SHP77 treated with DMSO at 0.1 percent for 48 hours (cell line): ENCODE measurements around the gene FABP1.

ENCODE experiments used
- DNase-seq: peaks from one replicate; lab custom pipeline; 2025; lab: John Stamatoyannopoulos, UW

The FABP1 gene

DNA sequence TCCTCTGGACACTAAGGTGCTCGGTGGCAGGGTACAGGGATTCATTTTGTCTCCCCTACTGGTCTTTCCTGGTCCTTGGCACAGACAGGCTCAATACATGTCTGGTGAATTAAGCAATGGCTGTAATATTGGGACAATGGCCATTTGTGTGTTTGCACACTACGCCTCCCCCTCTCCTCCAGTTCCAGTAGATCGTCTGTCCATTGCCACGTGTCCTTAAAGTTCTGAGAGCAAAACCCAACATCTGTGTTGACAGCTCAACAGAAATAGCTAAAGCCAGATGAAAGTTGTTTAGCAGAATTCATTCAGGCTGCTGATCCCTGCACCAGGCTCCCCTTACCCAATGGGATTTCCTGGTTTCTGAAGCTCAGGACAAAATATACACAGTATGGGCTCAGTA, 9.0 kb upstream of the FABP1 start:
- no peak for DNase-seq

DNA sequence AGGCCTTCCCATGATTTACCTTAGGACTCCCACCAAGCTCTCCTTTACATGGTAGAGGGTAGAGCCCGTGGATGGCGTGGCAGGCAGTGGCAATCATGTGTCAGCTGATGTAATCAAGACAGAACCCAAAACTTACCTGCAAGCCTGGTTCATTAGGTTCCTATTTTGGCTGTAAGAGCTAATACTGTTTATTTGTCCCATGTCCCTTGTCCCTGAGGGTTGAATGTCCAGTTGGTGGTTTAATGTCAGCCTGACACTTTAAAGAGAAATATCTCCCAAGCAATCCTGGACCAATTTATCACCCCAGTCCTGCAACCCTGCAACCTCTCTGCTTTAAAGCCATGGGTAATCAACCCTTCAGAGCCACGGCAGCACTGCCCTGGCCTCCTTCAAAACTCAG, 6.0 kb upstream of the FABP1 start:
- DNase-seq, result no peak

DNA sequence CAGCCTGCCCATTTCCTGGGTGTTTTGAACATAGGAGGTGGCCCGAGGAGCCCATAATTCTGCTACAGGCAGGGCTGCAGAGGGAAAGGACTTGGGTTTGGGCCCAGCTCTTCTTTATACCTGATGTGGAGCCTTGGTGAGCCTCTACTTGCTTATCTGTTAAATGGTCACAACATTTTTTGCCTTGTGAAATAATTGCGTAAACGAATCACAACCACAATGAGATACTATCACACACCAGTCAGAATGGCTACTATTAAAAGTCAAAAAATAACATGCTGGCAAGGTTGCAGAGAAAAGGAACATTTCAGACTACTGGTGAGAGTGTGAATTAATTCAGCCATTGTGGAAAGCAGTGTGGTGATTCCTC, 4.1 kb upstream of the FABP1 start:
- DNase-seq, result no peak

DNA sequence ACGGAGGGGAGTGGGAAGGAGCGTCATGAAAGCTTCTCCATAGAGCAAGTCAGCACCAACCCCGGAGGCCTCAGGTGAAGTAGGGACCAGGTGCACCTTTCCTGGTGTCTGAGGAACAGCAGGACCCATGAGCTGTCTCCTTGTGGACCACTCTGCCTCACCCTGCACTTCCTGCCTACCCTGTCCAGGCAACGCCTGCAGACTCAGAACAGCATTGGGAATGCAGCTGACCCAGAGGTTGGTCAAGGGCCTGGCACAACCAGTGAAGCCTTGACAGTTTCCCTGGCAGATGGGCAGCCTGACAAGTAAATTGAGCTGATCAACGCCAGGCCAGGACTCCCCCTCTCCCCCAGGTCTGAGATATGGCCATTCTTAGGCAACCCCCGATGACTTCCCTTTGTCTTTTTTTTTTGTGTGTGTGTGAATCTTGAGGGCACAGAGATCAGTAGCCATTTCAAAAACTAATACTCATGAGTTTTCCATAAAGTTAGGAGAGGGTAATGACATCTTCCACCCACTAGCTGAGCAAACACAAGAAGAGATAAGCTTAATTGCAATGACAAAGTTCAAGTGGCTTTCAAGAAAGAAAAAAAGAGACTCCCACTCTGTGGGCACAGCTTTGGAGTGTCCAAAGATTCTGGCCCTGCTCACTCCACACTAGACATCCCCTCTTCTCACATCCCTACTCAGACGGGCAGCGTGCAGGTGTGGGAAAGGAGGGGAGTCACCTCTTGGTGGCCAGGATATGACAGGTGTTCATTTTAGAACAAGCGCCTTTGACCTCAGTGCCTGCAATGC, 3.5 kb upstream of the FABP1 start:
- DNase-seq, result no peak

DNA sequence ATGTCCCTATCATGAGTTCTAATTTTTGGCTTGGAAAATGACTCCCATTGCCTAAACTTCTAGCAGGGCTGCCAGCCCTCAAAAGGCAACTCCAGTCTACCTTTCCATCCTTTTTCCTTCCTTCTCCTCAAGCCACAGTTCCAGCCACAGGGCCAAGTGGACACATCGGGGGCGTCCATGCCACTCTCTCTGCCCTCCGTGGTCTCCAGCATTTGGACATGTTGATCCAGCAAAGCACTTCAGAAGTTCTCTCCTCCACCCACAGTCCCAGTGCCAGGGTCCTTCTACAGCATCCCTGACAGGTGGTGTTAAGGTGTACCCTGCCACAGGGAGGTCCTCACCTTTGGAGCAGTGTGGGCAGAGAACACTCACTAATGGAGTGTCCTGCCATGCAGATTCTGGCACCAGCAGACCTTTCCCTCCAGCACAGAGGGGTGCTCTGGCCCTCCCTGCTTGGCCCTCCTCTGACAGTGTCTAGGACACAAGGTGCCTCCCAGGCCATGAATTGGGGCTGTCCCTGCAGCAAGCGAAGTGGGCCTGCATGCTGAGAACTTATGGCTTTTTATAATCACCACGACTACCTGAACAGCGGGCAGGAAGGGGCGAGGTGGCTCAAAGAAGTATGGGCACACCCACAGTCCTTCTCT, 1.6 kb upstream of the FABP1 start:
- no peak for DNase-seq

DNA sequence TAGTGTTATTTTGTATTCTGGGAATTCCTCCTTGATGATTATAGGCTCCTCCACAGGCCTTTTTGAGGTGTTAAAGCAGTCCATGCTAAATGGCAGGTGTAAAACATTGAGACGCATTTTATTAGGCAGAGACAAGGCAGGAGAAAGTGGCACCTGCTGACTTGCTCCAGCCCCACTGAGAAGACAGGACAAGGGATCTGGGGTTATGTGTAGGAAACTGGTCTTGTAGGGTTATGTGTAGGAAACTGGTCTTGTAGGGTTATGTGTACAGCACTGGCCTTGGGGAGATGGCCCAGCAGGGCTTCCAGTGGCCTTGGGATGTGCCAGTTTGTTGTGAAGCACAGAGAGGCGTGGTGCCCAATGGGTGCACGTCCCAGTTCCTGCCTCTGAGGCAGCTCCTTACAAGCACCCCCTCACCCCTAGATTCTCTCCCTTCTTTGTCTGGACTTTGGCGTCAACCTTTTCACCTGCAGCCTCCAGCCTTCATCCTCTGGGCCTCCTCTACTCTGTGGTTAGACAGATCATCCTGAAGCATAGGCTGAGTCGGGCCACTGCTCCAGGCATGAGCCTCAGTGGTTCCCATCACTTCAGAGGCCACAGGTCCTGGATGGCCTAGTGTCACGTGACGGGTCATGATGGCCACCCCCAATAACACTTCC, 921 bp upstream of the FABP1 start:
- DNase-seq, result no peak

DNA sequence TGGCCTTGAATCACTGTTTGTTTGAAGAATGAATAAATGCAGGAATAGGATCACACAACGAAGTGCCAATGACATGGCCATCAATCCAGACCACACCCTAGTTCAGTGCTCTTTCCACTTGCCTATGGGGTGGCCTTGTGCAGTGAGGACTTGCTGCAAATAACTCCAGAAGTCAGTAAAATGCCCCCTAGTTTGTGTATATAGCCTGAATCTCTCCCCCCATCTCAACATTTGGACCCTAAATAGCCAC, 299 bp downstream of the FABP1 start:
- no peak for DNase-seq

DNA sequence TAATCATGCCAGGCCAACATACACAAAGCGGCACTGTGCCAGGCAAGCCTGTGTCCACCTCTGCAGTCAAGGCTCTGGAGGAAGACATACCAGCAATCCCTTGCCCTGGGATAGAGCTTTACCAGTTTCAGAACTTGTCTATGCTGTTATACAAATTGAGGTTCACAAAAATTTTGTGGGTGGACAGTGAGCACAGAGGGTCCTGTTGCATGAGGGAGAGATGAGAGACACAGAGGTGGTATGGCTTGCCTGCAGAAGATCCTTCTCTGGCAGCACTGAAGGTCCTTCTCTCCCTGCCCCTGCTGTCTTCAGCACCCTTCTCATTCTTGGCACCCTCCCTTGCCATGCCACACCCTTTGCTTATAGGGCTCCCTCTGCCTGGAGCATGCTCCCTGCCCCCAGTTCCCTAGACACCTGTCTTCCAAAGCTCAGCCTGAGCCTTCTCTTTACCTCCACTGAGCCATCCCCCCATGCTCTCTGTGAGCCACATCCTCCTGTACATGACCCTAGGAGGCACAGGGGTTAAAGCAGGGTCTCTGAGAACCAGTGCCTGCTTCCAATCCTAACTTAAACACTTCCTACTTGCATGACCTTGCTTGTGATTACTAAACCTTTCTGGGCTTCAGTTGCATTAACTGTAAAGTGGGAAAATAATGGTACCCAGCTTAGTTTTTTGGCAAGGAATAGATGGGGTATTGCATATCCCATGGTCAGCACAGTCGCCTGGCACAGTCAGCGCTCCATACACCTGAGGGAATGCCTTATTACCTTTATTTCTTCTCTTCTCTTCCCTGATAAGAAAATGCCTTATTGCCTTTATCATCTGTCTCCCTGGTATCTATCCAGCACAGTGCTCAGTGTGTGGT, 857 bp downstream of the FABP1 start:
- DNase-seq, result no peak

DNA sequence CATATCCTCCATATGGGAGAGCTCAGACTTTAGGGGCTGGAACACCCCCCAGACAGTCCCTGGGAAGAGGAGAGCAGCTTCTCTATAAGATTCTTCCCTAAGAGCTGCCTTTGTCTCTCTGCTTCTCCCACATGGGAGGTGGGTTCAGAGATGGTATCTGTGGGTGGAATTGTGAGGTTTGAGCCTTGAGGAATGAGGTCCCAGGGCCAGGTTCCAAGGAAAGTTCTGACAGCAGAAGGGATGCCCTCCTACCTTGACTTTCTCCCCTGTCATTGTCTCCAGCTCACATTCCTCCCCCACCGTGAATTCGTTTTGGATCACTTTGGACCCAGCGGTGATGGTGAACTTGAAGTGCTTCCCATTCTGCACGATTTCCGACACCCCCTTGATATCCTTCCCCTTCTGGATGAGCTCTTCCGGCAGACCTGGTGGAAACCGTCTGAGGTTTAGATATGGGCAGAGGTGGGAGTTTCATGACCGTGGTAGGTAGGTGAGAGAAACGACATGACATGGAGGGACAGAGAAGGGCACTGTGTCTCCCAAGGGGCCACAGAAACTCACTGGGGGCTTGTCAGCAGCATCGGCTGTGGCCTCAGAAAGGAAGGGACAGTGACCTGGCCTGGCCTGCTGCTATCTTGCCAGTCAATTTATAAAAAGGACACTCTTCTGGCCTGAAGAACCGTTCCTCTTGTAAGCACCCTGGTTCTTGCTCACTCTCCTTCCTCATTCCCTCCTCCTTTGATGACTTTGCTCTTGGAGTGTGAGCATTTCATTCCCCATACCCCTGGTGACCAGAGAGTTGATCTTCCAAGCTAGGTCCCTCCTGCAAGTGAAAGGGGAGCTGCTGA, 1.7 kb downstream of the FABP1 start:
- DNase-seq, result no peak

DNA sequence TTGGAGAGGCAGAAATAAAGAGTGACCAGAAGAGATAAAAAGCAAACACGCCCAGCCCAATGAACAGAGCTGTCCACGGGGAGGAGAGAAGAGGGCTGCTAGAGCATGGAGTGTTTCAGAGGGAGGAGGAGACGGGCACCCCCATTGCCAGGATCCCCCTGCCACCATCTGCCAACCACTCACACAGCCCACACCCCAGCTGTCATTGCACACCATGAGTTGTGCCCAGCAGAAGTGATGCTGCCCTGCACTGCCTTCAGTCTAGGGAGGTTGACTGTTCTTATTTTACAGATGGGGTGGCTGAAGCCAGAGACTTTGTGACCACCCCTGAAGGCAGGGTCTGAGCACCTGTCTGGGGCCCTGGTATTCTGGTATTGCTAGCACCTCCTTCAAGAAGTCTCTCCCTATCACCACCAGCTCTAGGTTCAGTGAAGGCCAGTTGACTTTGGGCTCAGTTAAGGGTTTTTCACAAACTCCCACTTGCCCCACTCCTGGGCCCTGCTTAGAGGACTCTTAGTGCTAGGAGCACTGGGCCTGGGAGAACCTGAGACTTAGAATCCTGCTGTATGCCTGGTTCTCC, 2.4 kb downstream of the FABP1 start:
- DNase-seq, result no peak

DNA sequence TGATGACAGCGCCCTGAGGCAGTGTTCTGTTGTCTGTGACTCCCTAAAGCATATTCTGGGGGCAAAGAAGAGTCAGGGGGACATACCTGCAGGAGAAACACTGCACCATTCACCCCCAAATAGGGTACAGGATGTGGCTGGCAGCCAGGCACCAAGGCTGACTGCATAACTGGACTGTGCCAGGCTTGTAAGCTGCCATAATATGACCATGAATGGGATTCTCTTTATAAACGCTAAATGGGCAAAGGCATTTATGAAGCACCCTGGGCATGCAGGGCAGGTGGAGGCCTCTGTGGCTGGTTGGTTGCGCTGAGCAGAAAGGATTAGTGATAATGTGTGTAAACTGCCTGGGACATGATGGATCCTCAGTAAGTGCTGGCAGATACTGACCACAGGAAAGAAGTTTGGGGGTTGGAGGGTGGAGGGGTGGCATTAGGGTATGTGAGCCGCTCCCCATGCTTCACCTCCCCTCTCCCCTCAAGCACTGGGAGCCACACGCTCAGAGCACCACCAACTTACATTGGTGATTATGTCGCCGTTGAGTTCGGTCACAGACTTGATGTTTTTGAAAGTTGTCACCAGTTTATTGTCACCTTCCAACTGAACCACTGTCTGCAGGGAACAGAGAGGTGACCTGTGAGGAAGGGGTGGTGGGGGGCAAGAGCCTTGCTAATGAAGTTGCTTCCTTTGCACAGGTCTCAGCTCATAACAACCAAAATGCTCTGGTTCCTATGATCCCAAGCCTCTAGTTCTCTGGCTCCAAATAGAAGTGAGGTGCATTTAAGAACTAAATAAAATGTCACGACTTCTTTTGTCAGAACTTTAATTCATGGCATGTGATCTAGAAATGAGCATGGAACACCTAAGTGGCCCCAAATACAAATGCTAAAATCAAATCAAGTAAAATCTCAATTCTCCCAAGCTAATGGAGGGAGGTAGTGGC, 3.6 kb downstream of the FABP1 start:
- no peak for DNase-seq

DNA sequence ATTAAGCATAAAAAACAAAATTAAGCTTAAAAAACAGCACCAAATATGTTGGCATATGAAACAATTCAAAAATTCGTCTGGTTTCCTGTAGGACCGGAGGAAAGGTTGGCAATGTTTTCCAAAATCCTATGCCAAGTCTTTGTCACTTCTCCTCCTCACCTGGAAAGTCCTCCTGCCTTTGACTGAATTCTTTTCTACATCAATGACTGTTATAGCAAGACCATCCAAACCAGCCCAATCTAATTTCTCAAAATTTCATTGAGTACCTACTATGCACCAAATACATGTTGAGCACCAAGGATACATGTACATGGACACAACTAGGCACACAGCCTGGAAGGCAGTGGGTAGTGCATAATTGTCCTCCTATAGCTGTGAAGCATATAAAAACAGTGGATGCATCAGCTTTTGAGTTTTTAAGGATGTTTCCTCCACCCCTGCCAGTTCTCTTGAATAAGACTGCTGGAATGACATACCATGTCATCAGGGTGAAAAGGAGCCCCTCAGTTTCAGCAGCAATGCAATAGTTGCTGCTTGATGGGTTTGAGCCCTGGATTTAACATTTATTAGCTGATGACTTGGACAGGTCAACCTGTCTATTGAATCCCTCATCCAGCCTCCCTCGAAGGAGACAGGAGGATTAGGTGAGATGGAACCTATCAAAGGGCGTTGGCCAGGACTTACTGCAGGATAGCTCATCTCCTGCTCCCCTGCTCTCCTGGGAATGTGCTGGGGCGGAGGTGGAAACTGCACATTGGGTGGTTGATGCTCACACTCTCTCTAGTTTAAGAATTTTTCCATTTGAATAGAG, 4.5 kb downstream of the FABP1 start:
- DNase-seq, result no peak

DNA sequence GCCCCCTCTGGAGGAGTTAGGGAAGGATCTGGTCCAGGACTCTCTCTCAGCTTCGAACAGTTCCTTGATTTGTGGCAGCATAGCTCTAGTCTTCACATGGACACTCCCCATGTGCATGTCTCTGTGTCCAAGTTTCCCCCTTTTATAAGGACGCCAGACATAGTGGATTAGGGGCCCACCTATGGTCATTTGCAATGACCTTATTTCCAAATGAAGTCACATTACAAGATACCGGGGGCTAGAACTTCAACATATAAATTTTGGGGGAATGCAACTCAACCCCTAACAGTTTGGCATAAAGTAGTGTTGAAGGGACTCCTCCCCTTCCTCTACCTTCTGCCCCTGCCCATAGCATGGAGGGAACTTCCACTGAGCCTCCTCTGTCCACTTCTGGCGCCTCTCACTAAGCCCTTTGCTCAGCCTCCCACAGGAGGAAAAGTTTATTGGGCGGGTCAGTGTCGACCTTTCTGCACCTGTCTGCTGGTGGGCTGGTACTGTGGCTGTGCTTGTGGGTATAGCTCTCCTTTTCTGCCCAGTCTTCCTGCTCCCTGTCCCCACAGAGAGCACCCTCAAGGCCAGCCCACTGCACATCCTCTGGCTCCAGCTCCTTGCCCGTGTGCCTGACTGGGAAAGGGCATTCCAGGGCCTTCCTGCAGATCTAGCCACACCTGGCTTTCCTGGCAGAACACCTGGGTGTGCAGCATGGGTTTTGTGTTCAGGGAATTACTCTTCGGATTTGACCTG, 5.5 kb downstream of the FABP1 start:
- DNase-seq, result no peak

DNA sequence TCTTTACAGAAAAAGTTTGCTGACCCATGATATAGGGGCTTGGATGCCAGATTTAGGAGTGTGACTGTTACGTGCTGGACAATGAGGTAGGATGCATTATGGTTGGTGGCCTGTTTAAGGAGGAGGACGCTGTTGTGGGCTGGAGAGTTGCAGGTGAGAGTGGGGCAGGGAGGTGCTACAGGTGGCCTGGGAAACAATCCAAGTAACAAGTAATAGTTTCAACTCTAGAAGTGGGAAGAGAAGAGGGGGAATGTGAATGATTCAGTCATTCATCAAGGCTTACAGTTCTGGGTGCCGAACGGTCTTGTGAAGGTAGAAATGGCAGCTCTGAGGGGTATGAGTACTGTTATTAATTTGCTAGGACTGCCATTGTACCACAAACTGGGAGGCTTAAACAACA, 6.2 kb downstream of the FABP1 start:
- DNase-seq, result no peak

DNA sequence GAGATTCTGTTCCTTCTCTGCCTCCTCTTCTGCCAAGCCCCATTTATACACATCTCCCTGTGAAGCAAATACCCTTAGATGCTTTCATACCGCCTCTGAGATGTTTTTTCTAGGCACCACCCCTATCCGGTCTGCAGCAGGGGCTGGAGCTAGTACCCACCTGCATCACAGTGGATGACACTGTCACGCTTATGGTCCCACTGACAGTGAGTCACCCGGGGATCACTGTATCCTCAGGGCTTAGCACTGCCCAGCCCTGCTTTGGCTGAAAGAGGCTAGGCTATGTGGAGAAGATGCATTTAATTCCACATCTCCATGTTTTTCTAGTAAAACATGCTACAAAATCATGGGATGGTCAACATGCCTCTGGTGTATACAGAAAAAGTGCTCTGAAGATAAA, 9.9 kb downstream of the FABP1 start:
- no peak for DNase-seq

DNA sequence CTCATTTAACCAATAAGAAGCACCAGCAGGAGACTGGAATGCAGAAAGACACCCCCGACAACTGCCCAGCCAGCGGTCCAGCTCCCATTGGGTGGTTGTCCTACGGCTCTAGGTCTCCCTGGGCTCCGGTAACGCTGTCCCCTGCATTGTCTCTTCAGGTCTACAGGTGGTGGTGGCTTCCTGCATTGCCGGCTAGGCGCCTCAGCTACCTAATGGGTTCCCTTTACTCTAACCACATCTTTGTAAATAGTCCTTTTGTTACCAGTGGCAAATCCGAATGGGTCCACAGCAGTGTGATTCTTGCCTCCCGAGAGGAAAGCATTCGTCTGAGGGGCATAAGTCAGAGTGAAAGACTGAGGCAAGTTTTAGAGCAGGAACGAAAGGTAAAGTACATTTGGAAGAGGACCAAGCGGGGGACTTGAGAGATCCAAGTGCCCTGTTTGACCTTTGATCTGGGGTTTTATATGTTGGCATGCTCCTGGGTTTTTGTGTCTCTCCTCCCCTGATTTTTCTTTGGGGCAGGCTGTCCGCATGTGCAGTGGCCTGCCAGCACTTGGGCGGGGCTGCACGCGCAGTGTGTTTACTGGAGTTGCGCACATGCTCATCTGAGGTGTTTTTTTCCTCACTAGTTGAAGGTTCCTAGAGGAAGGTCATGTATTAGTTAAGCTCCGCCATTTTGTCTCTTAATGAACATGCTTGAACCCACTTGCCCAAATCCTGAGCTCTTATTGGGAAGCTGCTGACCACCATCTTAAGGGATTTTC, 11.0 kb downstream of the FABP1 start:
- DNase-seq, result no peak

DNA sequence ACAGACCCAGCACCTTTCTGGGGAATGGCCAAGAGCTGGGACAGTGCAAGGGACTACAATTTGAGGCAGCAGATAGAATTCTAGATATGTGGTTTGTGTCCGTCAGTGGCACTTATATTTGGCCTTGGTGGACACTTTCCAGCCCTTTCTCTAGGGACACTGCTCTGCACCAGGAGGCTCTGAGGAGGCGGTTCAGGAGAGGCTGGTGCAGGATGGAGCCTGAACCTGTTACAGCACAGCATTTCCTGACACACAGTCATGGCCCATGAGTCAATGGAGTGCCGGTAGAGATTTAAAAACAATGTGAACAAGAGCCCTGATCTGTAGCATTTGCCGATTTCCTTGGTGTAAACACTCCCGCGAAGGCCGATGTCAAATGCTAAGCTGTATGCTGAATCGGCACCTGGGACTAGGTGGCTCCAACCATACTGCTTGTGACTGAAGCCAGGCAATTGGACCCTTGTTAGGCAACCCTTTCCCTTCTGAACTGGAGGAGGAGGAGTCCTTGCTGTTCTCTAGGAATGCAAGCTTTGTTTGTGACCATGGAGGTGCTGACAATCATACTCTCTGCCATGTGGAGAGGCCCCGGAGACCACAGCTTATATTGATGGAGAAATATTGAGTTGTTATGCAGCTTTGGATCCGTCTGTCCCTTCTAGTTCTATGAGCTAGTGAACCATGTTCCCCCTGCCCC, 11.9 kb downstream of the FABP1 start:
- DNase-seq, result no peak
